HTERT RPE-1 (cell line): ENCODE results near the gene LSM2.

Experiments used
- in situ Hi-C: fragments of 300-500 bp; cut with MboI; formaldehyde crosslinking; loops from 4 replicates; pipeline ENCODE4 v1.14.3; 2020; ENCODE audit warnings: low sequenced_read_pairs

LSM2 gene

DNA sequence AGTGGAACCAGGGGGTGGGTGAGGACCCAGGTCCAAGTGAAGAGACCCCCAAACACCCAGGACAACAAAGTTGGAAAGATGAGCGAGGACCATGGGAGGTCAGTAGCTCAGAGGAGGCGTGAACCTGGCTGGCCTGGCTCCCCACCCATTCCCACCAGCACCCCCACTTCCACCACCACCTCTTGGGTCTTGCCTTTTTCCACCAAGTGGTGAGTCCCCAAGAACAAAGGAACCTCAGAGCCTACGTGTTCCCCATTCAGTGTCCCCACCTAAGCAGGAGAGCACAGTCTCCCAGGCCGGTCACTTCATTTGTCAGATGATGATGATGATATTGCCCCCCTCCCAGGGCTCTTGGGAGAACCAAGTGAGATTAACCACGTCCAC is 29.1 kb downstream of the LSM2 start:
- in situ Hi-C loops = no loop called here

- in situ Hi-C loops = no loop called here
These were observed 29.6 kb downstream of the LSM2 start, which contains the start of gene VWA7 for GRCh38 chr6:31776989-31777666. VWA7 (minus strand) TSS chr6:31777328; CDS start chr6:31776779, 549 bp downstream.

GRCh38 chr6:31776485-31776988 is 30.2 kb downstream of the LSM2 start:
- in situ Hi-C loops = no loop called here

DNA sequence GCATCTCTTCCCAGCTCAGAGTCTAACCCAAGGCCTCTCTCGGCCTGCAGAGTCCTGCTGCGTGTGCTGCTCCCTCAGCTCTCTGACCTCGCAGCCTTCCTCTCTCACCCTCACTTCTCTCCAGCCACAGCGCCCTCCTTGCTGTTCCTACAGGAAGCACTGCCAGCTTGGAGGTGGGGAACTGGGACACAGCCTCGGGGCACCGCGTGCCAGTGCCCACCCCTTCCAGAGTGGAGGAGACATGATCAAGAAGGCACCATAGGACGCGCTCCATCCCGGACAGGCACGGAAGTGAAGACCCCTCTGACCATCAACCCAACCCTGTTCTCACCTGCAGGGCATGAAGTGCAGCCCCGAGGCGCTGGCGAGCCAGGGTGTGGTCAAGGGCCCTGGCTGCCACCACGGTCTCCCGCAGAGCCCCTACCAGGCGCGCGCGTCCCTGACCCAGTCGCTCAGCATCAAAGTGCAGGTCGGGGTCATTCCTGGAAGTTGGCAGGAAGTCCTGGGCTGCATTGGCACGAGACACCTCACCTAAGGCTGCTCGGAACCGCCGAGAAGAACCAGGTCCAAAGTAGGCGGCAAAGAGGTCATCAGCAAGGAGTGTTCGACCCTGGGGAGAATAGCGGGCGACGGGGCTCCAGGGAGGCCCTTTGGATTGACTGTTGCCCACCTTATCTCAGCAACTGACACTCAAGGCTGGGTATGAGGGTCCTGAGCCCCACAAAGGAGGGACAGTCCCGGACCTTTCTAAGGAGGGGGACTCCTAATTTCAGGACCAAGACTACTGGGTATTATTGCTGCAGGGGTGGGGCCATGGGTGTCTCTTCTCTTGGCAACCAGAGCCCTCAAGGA is 30.9 kb downstream of the LSM2 start:
- in situ Hi-C loops = no loop called here

- in situ Hi-C loops = no loop called here
These were observed 31.6 kb downstream of the LSM2 start for GRCh38 chr6:31775184-31775583.

DNA sequence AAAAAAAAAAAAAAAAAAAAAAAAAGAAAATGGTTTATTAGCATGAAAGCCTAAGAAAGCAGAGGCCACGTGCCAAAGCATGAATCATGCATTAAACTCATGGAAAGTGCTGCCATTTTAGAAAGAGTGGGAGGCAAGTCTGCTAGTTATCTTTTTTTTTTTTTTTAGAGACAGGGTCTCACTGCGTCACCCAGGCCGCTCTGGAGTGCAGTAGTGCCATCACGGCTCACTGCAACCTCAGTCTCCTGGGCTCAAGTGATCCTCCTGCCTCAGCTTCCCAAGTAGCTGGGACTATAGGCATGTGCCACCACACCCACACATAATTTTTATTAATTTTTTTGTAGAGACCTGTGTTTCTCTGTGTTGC is 34.8 kb downstream of the LSM2 start:
- in situ Hi-C loops = no loop called here

DNA sequence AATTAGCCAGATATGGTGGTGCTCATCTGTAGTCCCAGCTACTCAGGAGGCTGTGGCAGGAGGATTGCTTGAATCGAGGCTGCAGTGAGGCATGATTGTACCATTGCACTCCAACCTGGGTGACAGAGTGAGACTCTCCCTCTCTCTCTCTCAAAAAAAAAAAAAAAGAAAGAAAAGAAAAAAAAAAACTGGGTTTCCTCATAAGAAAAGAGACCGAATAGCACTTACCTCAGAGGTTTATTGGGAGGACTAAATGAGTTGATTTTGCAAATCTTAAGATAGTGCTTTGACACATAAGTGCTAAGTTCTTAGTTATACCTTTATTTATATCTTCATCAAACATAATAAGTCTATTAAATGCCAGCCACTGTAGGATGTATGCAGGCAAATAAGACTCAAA is 35.9 kb downstream of the LSM2 start:
- in situ Hi-C loops = no loop called here

DNA sequence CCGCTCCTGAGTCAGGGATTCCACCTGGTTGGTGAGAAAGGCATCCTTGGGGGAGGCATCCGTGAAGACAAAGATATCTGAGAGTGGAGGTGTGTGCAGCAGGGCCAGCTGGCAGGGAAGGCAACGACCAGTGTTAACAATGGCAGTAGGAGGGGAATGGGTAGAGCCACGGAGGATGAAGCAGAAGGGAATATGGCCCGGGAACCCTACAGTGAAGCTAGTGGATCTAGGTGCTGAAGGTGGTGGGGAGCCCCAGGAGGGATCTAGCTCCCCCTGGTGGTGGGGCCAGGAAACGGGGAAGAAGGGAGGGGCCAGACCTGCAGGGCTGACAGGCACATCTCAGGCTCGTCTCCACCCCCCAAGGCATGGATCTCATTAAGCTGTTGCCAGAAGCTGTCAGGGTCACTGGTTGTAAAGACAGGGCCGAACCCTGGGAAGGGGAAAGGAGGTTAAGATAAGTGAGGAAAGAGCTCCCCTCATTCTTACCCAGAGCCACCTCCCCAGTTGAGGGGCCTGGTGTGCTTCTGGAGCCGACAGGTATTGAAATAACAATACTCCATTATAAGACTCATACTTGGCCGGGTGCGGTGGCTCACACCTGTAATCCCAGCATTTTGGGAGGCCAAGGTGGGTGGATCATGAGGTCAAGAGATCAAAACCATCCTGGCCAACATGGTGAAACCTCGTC is 36.9 kb downstream of the LSM2 start:
- in situ Hi-C loops = no loop called here

DNA sequence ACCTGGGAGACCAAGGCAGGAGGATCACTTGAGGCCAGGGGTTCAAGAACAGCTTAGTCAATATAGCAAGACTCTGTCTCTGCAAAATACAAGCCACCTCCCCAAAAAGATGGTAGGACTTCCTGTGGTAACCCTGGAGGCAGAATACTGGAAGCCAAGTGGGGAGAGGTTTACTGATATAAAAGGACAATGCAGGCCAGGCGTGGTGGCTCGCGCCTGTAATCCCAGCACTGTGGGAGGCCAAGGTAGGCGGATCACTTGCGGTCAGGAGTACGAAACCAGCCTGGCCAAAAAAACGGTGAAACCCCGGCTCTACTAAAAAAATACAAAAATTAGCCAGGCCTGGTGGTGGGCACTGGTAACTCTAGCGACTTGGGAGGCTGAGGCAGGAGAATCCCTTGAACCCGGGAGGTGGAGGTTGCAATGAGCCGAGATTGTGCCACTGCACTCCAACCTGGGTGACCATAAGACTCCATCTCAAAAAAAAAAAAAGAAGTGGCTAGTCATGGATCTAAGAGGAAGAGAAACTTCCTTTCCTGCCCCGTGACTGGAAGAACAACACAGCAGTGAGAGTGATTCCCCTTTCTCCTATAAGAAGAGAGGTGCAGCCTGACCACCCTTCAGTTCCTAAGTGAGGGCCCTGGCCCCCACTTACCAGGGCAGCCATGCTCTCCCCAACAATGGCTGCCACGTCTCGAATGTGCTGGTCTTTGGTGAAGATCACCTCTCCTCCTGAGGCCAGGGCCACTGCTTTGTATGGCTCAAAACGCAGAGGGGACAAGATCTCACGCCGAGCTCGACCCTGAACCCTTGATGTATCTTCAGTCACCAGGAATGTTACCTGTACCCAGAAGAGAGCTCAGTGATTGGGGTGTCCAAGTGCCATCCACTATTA is 38.2 kb downstream of the LSM2 start:
- in situ Hi-C loops = no loop called here

GRCh38 chr6:31767096-31767645 is 39.6 kb downstream of the LSM2 start:
- in situ Hi-C loops = no loop called here

- in situ Hi-C loops = no loop called here
These were observed 40.6 kb downstream of the LSM2 start for GRCh38 chr6:31765910-31766794.

DNA sequence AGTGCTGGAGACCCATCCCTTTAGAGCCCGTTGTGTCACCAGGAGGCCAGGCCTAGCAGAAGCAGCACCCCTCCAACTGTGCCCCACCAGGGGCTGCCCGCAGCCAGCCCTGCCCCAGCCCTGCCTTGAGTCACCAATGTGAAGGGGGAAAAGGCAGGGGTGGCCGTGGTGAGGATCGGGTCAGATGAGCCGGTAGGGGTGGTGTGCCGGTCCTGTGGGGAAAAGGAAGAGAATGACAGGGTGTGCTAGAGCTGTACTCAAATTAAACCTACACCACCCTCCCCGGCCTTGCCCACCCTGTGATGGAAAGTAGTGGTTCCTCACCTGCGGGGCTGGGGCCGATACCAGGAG is 41.2 kb downstream of the LSM2 start:
- in situ Hi-C loops = no loop called here

DNA sequence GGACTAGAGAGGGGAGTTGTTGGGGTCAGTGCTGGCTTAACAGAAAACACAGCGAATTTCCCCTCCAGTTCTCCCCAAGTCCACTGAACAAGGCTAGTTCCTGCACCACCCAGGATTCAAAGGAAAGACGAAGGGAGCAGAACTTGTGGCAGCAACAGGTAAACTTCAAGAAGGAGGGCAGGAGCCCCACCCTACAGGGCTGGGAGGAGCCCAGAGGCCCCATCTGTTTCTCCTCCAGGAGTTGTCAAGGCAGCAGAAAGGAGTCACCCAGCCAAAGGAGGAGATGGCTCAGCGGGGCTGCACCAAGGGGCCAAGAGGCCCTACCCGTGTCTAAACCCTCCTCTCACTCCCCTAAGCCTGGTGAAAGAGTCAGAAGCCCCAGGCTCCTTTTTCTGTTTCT is 42.6 kb downstream of the LSM2 start:
- in situ Hi-C loops = no loop called here

- in situ Hi-C loops = no loop called here
These were observed 43.2 kb downstream of the LSM2 start for GRCh38 chr6:31763619-31763940.

GRCh38 chr6:31762878-31763618 is 43.7 kb downstream of the LSM2 start:
- in situ Hi-C loops = no loop called here

DNA sequence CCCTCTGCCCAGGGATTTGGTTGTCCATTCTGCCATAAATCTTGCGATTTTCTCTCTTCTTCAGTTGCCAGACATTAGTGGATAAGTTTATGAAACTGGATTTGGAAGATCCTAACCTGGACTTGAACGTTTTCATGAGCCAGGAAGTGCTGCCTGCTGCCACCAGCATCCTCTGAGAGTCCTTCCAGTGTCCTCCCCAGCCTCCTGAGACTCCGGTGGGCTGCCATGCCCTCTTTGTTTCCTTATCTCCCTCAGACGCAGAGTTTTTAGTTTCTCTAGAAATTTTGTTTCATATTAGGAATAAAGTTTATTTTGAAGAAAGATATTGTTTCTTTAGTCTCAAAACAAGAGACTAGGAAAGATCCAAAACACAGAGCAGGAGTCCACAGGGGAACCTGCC is 44.4 kb downstream of the LSM2 start, which contains the start of gene SAPCD1:
SAPCD1 (plus strand) TSS at position 301 of the 400 bp plus-strand sequence. CDS start 399 bp downstream, outside the sequence.
- in situ Hi-C loops = no loop called here

DNA sequence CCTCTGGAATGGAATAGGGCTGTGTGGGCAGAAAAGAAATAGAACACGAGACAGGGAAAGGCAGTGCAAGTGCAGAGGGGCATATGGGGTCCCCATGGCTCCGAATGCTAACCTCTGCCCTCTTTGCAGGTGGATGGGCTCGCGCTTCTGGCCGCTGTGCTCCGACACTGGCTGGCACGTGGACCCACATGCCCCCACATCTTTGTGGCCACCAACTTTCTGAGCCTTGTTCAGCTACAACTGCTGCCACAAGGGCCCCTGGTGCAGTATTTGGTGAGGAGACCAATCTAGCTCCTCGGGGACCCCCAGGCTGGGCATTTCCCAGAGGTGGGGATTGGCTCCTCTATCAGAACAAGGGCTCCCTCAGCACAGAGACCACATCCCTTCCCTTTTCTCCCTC is 45.4 kb downstream of the LSM2 start:
- in situ Hi-C loops = no loop called here

DNA sequence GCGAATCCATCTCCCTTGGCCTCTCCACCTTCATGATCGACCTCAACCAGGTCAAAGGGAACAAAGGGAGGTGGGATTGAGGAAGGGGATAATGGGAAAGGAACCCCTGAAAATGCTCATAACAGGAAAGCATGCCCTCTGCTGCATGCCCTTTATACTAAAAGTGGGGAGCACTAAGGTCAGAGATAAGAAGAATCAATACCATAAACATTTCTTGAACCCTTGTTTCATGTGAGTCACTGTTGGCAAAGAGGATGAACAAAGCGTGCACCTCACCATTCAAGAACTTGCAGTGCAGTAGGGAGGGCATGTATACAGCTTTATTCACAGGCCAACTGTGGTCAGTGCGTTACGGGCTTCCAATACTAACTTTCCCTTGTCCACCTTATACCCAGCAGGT is 46.0 kb downstream of the LSM2 start:
- in situ Hi-C loops = no loop called here

GRCh38 chr6:31758281-31758680 is 48.5 kb downstream of the LSM2 start:
- in situ Hi-C loops = no loop called here
